Keratinocyte (primary cell): ENCODE measurements around the gene CATSPER4.

Source experiments
- CTCF ChIP-seq, 3 experiments: IDR thresholded peaks in 1 of 3; conservative IDR thresholded peaks in 1 of 3; optimal IDR thresholded peaks in 1 of 3; 2 replicates in 2 of 3; 3 replicates in 1 of 3; pipeline versions ENCODE3 to v1.5.1; 2011; ENCODE audit warnings: low read length in 3 of 3, mild to moderate bottlenecking in 3 of 3, moderate library complexity in 2 of 3, control low read depth in 1 of 3, inconsistent platforms in 1 of 3; ENCODE audit not compliant: insufficient read depth in 2 of 3; ENCODE audit errors: extremely low read depth in 1 of 3
- EZH2 ChIP-seq: IDR thresholded peaks from one replicate; pipeline ENCODE4 v1.6.1; 2012; ENCODE audit warnings: inconsistent platforms, mild to moderate bottlenecking, low read length, moderate library complexity

GRCh38 chr1:26225033-26225831, 34.8 kb downstream of the CATSPER4 start:
- TF ChIP-seq CTCF (optimal IDR thresholded peaks at IDR 0.05 in 1 of 3, IDR thresholded peaks at IDR 0.05 in 1 of 3, conservative IDR thresholded peaks at IDR 0.05 in 1 of 3; ENCODE audit: extremely low read depth in 1 of 3, insufficient read depth in 2 of 3, low read length in 3 of 3) (no peak), EZH2 (no peak)
